ENCODE results near the gene PHKG2.

GRCh38 chr16:30775392-30776188 is 27.4 kb downstream of the PHKG2 start:
- no peak for TF ChIP-seq CTCF (IDR thresholded peaks at IDR 0.05)
- no peak for TF ChIP-seq ZFX (IDR thresholded peaks at IDR 0.05; ENCODE audit: borderline replicate concordance)

Measured in 22Rv1 (cell line).